ENCODE measurements around the gene WWOX.

Gene WWOX

GRCh38 chr16:78105517-78105916 lies 6.1 kb downstream of the WWOX start:
- TF ChIP-seq CTCF (IDR thresholded peaks at IDR 0.05; ENCODE audit: borderline replicate concordance, extremely low read depth, low read length, poor library complexity, severe bottlenecking), result no peak
- no peak for TF ChIP-seq EZH2 (IDR thresholded peaks at IDR 0.05; ENCODE audit: borderline replicate concordance, low read depth, low read length, severe bottlenecking)
- Histone ChIP-seq H3K27ac (ENCODE audit: low read length) (no peak overlapping the region), H3K9ac (ENCODE audit: low read depth, low read length) (no peak overlapping the region), H3K79me2 (ENCODE audit: insufficient read depth, low read length) (peaks cover 37% of the 10 kb centered on the region), H3K4me2 (ENCODE audit: insufficient read depth, low read length) (no peak overlapping the region), H3K4me3 (ENCODE audit: low read depth in 1 of 2, low read length in 2 of 2) (no peak overlapping the region), H2AFZ (ENCODE audit: low read depth, low read length) (no peak overlapping the region), H3K36me3 (ENCODE audit: insufficient read depth, low read length) (peaks cover 22% of the 10 kb centered on the region), H4K20me1 (ENCODE audit: insufficient read depth, low read length) (peaks cover 24% of the 10 kb centered on the region), H3K9me3 (ENCODE audit: insufficient read depth, low read length, severe bottlenecking) (no peaks in the 10 kb centered on the region), H3K4me1 (ENCODE audit: insufficient read depth, low read length) (peaks cover 20% of the 10 kb centered on the region), H3K27me3 (ENCODE audit: insufficient read depth, low read length, poor library complexity) (no peaks in the 10 kb centered on the region)
- no peak for ATAC-seq (ENCODE audit: insufficient read depth, low read depth)
- DNase-seq, result no peak

GRCh38 chr16:78106686-78107085 lies 7.2 kb downstream of the WWOX start:
- Histone ChIP-seq H3K9ac (ENCODE audit: low read depth, low read length) (no peak overlapping the region), H4K20me1 (ENCODE audit: insufficient read depth, low read length) (peaks cover 21% of the 10 kb centered on the region), H3K79me2 (ENCODE audit: insufficient read depth, low read length) (peaks cover 28% of the 10 kb centered on the region), H3K27me3 (ENCODE audit: insufficient read depth, low read length, poor library complexity) (no peaks in the 10 kb centered on the region), H3K36me3 (ENCODE audit: insufficient read depth, low read length) (peaks cover 29% of the 10 kb centered on the region), H3K4me1 (ENCODE audit: insufficient read depth, low read length) (peaks cover 11% of the 10 kb centered on the region), H3K27ac (ENCODE audit: low read length) (no peak overlapping the region), H3K9me3 (ENCODE audit: insufficient read depth, low read length, severe bottlenecking) (no peaks in the 10 kb centered on the region), H2AFZ (ENCODE audit: low read depth, low read length) (no peak overlapping the region), H3K4me2 (ENCODE audit: insufficient read depth, low read length) (no peak overlapping the region), H3K4me3 (ENCODE audit: low read depth in 1 of 2, low read length in 2 of 2) (no peak overlapping the region)
- ATAC-seq (ENCODE audit: insufficient read depth, low read depth), result no peak
- TF ChIP-seq CTCF (IDR thresholded peaks at IDR 0.05; ENCODE audit: borderline replicate concordance, extremely low read depth, low read length, poor library complexity, severe bottlenecking), result no peak
- no peak for TF ChIP-seq EZH2 (IDR thresholded peaks at IDR 0.05; ENCODE audit: borderline replicate concordance, low read depth, low read length, severe bottlenecking)
- DNase-seq, result no peak

GRCh38 chr16:78108451-78108850 lies 9.0 kb downstream of the WWOX start:
- Histone ChIP-seq H3K27me3 (ENCODE audit: insufficient read depth, low read length, poor library complexity) (no peaks in the 10 kb centered on the region), H3K9me3 (ENCODE audit: insufficient read depth, low read length, severe bottlenecking) (no peaks in the 10 kb centered on the region), H3K9ac (ENCODE audit: low read depth, low read length) (no peak overlapping the region), H3K4me2 (ENCODE audit: insufficient read depth, low read length) (no peak overlapping the region), H4K20me1 (ENCODE audit: insufficient read depth, low read length) (peaks cover 11% of the 10 kb centered on the region), H2AFZ (ENCODE audit: low read depth, low read length) (no peak overlapping the region), H3K79me2 (ENCODE audit: insufficient read depth, low read length) (peaks cover 11% of the 10 kb centered on the region), H3K27ac (ENCODE audit: low read length) (no peak overlapping the region), H3K36me3 (ENCODE audit: insufficient read depth, low read length) (peaks cover 34% of the 10 kb centered on the region), H3K4me3 (ENCODE audit: low read depth in 1 of 2, low read length in 2 of 2) (no peak overlapping the region), H3K4me1 (ENCODE audit: insufficient read depth, low read length) (no peaks in the 10 kb centered on the region)
- ATAC-seq (ENCODE audit: insufficient read depth, low read depth) (no peak), DNase-seq (no peak)
- TF ChIP-seq CTCF (IDR thresholded peaks at IDR 0.05; ENCODE audit: borderline replicate concordance, extremely low read depth, low read length, poor library complexity, severe bottlenecking) (no peak), EZH2 (IDR thresholded peaks at IDR 0.05; ENCODE audit: borderline replicate concordance, low read depth, low read length, severe bottlenecking) (no peak)

GRCh38 chr16:78113258-78113657 lies 13.8 kb downstream of the WWOX start:
- H3K36me3 ChIP-seq (ENCODE audit: insufficient read depth, low read length), result peaks cover 71% of the 10 kb centered on the region
- H4K20me1 ChIP-seq (ENCODE audit: insufficient read depth, low read length), result no peaks in the 10 kb centered on the region; the same call in 1 of the 2 replicates

More at GRCh38 chr16:78113258-78113657, 13.8 kb downstream of the WWOX start:
- no peaks in the 10 kb centered on the region for H3K4me1 ChIP-seq (ENCODE audit: insufficient read depth, low read length)
- H3K27ac ChIP-seq (ENCODE audit: low read length), result no peak overlapping the region
- ATAC-seq (ENCODE audit: insufficient read depth, low read depth), result no peak
- DNase-seq, result no peak
- no peak overlapping the region for H2AFZ ChIP-seq (ENCODE audit: low read depth, low read length)
- no peak overlapping the region for H3K4me3 ChIP-seq (ENCODE audit: low read depth in 1 of 2, low read length in 2 of 2)
- H3K27me3 ChIP-seq (ENCODE audit: insufficient read depth, low read length, poor library complexity), result no peaks in the 10 kb centered on the region
- TF ChIP-seq EZH2 (IDR thresholded peaks at IDR 0.05; ENCODE audit: borderline replicate concordance, low read depth, low read length, severe bottlenecking), result no peak
- TF ChIP-seq CTCF (IDR thresholded peaks at IDR 0.05; ENCODE audit: borderline replicate concordance, extremely low read depth, low read length, poor library complexity, severe bottlenecking), result no peak
- H3K9ac ChIP-seq (ENCODE audit: low read depth, low read length), result no peak overlapping the region
- H3K9me3 ChIP-seq (ENCODE audit: insufficient read depth, low read length, severe bottlenecking), result no peaks in the 10 kb centered on the region
- H3K4me2 ChIP-seq (ENCODE audit: insufficient read depth, low read length), result no peak overlapping the region
- no peaks in the 10 kb centered on the region for H3K79me2 ChIP-seq (ENCODE audit: insufficient read depth, low read length)
